GM23248 (cell line): ENCODE results near the gene CRAT.

Experiments
- EZH2 ChIP-seq: fragments of 200-600 bp; sonication (generic); IDR thresholded peaks from 2 replicates; pipeline ENCODE4 v1.6.1; 2018; ENCODE audit warnings: antibody characterized with exemption, mild to moderate bottlenecking; ENCODE audit not compliant: insufficient read depth, poor library complexity, severe bottlenecking
- EZH2phosphoT487 ChIP-seq: fragments of 200-600 bp; sonication (generic); IDR thresholded peaks from 2 replicates; pipeline ENCODE4 v1.6.1; 2018; ENCODE audit warnings: antibody characterized with exemption, moderate library complexity, mild to moderate bottlenecking, low read depth; ENCODE audit not compliant: insufficient read depth

DNA sequence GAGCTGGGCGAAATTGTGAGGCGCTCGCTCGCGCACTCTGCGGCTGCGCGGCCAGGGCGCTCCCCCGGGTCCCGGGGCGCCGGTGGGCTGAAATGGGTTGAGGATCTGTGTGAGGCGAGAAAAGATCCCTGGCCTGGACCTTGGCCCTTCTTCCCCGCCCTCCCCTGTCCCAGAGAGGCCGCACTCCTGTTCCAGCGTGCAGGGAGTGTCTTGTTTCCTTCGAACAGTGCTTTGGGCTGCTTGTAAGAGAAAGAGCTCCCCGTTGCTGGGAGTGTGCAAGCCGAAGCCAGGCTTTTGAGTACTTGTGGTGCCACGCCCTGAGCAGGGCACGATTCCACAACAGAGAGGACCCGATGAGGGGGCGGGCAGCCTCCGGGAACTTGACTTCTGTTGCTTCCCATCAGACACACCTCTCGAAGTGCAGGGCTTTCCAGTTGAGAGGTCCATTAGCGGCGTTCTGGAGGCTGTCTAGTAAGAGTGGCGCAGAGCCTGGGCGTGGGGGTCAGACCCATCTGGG is 29.1 kb downstream of the CRAT start:
- TF ChIP-seq EZH2 (no peak), EZH2phosphoT487 (no peak)
